K562 (cell line): Measurements from ENCODE around the gene HOXD4. TPM values are rescaled to one million over a fixed set of nuclear protein-coding genes. Genes with fewer than 3 reads are reported as not detected.

Source experiments
- ATAC-seq: fragments of 200-7000 bp; cut with Tn5 transposase; 3 replicates; pipeline ENCODE4 v1.9.1; 2020; ENCODE audit warnings: moderate library complexity
- BruUV-seq: library from RNA; stranded (reverse); fragments of 400-500 nt; replicated peaks from 2 replicates; lab custom pipeline; 2021; lab: Mats Ljungman, UMichigan
- CTCF ChIA-PET: fragments of 300-600 bp; formaldehyde crosslinking; extraction: SDS; loops from one replicate; lab custom pipeline; 2021; ENCODE audit warnings: low intra/inter-chr PET ratio; lab: Yijun Ruan, JAX
- POLR2A ChIA-PET: fragments of 300-600, 350-650 bp; sonication (Branson Sonifier 250); formaldehyde crosslinking; extraction: SDS; loops from one replicate; lab custom pipeline; 2021; ENCODE audit warnings: antibody characterized with exemption, inconsistent platforms; lab: Yijun Ruan, JAX
- DNase-seq, 4 experiments: peaks; one replicate each; pipeline versions ENCODE4 v3.0.0 to v3.0.0-alpha.2; 2011 to 2018; ENCODE audit warnings: low spot score in 3 of 4, mixed read lengths in 3 of 4; ENCODE audit errors: extremely low read depth in 1 of 4
- FAIRE-seq: peaks from 2 replicates; lab custom pipeline; 2011; peaks lifted over from hg19 to GRCh38; lab: Jason Lieb, UNC
- H2AFZ ChIP-seq: 2 replicates; pipeline ENCODE4 v1.6.0; 2011; ENCODE audit warnings: low read depth, low read length, control low read depth, inconsistent platforms
- H3K27ac ChIP-seq: fragments of 200-600 bp; 3 replicates; pipeline ENCODE4 v1.8.0; 2011; ENCODE audit warnings: low read depth, mild to moderate bottlenecking, control low read depth, inconsistent platforms, low read length, moderate library complexity, mixed read lengths; ENCODE audit errors: extremely low read depth
- H3K27me3 ChIP-seq, 2 experiments: fragments of 300-600 bp in 1 of 2; 2 replicates in 1 of 2; 3 replicates in 1 of 2; pipeline versions ENCODE4 v1.6.0 to v1.8.0; 2011; ENCODE audit warnings: inconsistent platforms in 2 of 2, low read length in 2 of 2, mild to moderate bottlenecking in 1 of 2, mixed read lengths in 1 of 2, moderate library complexity in 1 of 2; ENCODE audit not compliant: control insufficient read depth in 2 of 2, insufficient read depth in 2 of 2
- H3K36me3 ChIP-seq: fragments of 300-600 bp; 3 replicates; pipeline ENCODE4 v1.8.0; 2011; ENCODE audit warnings: mild to moderate bottlenecking, low read length, inconsistent platforms; ENCODE audit not compliant: control insufficient read depth, insufficient read depth
- H3K4me1 ChIP-seq, 2 experiments: fragments of 200-600 bp in 1 of 2; replicated peaks in 1 of 2; 2 replicates in 1 of 2; 3 replicates in 1 of 2; pipeline versions ENCODE4 v1.5.1 to v1.8.0; 2011; ENCODE audit warnings: inconsistent platforms in 2 of 2, low read length in 2 of 2, mild to moderate bottlenecking in 1 of 2, mixed read lengths in 1 of 2, moderate library complexity in 1 of 2; ENCODE audit not compliant: control insufficient read depth in 2 of 2, insufficient read depth in 2 of 2
- H3K4me2 ChIP-seq: 2 replicates; pipeline ENCODE4 v1.6.1; 2011; ENCODE audit warnings: low read length, control low read depth, inconsistent platforms, mixed read lengths; ENCODE audit not compliant: insufficient read depth
- H3K4me3 ChIP-seq: fragments of 200-600 bp; sonication (generic), shearing (Covaris generic); 2 replicates; pipeline ENCODE4 v1.5.1; 2016; ENCODE audit warnings: control low read depth, inconsistent platforms
- H3K79me2 ChIP-seq: fragments of 200-600 bp; 3 replicates; pipeline ENCODE4 v1.8.0; 2011; ENCODE audit warnings: low read length, inconsistent platforms; ENCODE audit not compliant: control insufficient read depth, insufficient read depth
- H3K9ac ChIP-seq, 2 experiments: 2 replicates each; pipeline versions ENCODE4 v1.6.0 to v1.6.1; 2011; ENCODE audit warnings: low read depth in 2 of 2, low read length in 2 of 2, control low read depth in 1 of 2, inconsistent platforms in 1 of 2, mild to moderate bottlenecking in 1 of 2, mixed read lengths in 1 of 2; ENCODE audit not compliant: insufficient read depth in 1 of 2
- H3K9me1 ChIP-seq: one replicate; pipeline ENCODE4 v1.6.0; 2011; ENCODE audit warnings: inconsistent platforms, mild to moderate bottlenecking, low read length, moderate library complexity; ENCODE audit not compliant: control insufficient read depth, insufficient read depth
- H3K9me3 ChIP-seq: replicated peaks from 2 replicates; pipeline ENCODE4 v1.5.1; 2011; ENCODE audit warnings: low read depth, low read length, inconsistent platforms; ENCODE audit not compliant: control insufficient read depth, insufficient read depth
- H4K20me1 ChIP-seq: replicated peaks from 2 replicates; pipeline ENCODE4 v1.6.1; 2011; ENCODE audit warnings: low read length, inconsistent platforms, mixed read lengths; ENCODE audit not compliant: control insufficient read depth, insufficient read depth
- CBFA2T3 ChIP-seq: fragments of 450-650 bp; IDR thresholded peaks from 2 replicates; pipeline ENCODE4 v1.6.1; 2017
- RAD21 ChIP-seq, 2 experiments: fragments of 250-450 bp in 1 of 2; fragments of 450-650 bp in 1 of 2; sonication (Bioruptor Pico) in 1 of 2; formaldehyde crosslinking in 1 of 2; IDR thresholded peaks in 1 of 2; conservative IDR thresholded peaks in 1 of 2; 2 replicates each; pipeline versions ENCODE4 v1.4.0 to v1.8.0; 2020 to 2022; ENCODE audit warnings: mild to moderate bottlenecking in 2 of 2, moderate library complexity in 1 of 2
- TBL1XR1 ChIP-seq, 2 experiments: IDR thresholded peaks; 2 replicates each; pipeline ENCODE4 v1.6.1; 2012; ENCODE audit warnings: improper control_type of control experiment in 2 of 2, low read length in 2 of 2, mild to moderate bottlenecking in 1 of 2
- ZNF143 ChIP-seq: sonication (generic); formaldehyde crosslinking; IDR thresholded peaks from 2 replicates; pipeline ENCODE4 v1.9.0; 2022; ENCODE audit warnings: mild to moderate bottlenecking, missing genetic modification reagents
- ZNF239 ChIP-seq: fragments of 250-450 bp; sonication (Bioruptor Pico); IDR thresholded peaks from 2 replicates; pipeline ENCODE4 v1.4.0; 2020; ENCODE audit warnings: mild to moderate bottlenecking
- ZNF3 ChIP-seq: fragments of 250-450 bp; sonication (Bioruptor Pico); IDR thresholded peaks from 2 replicates; pipeline ENCODE4 v1.5.0; 2021; ENCODE audit warnings: mild to moderate bottlenecking, moderate library complexity
- ZNF830 ChIP-seq: fragments of 250-450 bp; sonication (Bioruptor Pico); IDR thresholded peaks from 2 replicates; pipeline ENCODE4 v1.5.0; 2021; ENCODE audit warnings: mild to moderate bottlenecking
- whole genome bisulfite sequencing: fragments of 100-300 bp; shearing (Covaris generic); methylation state at CpG from one replicate; pipeline ENCODE4 v1.1.6; 2016; ENCODE audit warnings: low coverage, mixed read lengths; ENCODE audit not compliant: insufficient coverage; ENCODE audit errors: missing lambda C conversion rate; 5-methylcytosine and 5-hydroxymethylcytosine counted together
- in situ Hi-C: fragments of 300-500 bp; cut with MboI; formaldehyde crosslinking; loops from 4 replicates; pipeline ENCODE4 v1.15.0; 2018; ENCODE audit warnings: inconsistent platforms, mixed read lengths
- intact Hi-C: fragments of 100-400 bp; cut with micrococcal nuclease; formaldehyde crosslinking; loops from 2 replicates; pipeline ENCODE4 v1.14.2; 2022
- polyA plus RNA-seq, 8 experiments: library from polyadenylated mRNA; depleted of rRNA in 4 of 8; stranded (reverse) in 5 of 8; unstranded in 3 of 8; fragments of >200 nt; fragmentation: Nextera tagmentation in 2 of 8; fragmentation: Illumina TruSeq in 1 of 8; extraction: Ambion mirVana in 2 of 8; extraction: Trizol in 1 of 8; gene quantifications; 2 replicates each; pipeline versions ENCODE4 v1.2.1 to v1.2.3, GENCODE V29; 2011 to 2014; ENCODE audit warnings: inconsistent platforms in 1 of 8, missing spikeins in 1 of 8
- total RNA-seq, 7 experiments: library from RNA; depleted of rRNA in 6 of 7; stranded (reverse); fragments of >200 nt in 6 of 7; fragmentation: Illumina TruSeq in 2 of 7; extraction: Trizol in 2 of 7; gene quantifications; 2 replicates each; pipeline versions ENCODE4 v1.2.1 to v1.2.3, GENCODE V29; 2011 to 2021; ENCODE audit warnings: low replicate concordance in 1 of 7
- TF ChIP-seq, protein P1 (sequence below), 3 experiments: IDR thresholded peaks in 2 of 3; conservative IDR thresholded peaks in 1 of 3; 2 replicates each; pipeline ENCODE4 v1.5.1; 2011 to 2012; ENCODE audit warnings: low read length in 3 of 3, mild to moderate bottlenecking in 3 of 3, control low read depth in 2 of 3, improper control_type of control experiment in 1 of 3, inconsistent platforms in 1 of 3, low read depth in 1 of 3, mixed read lengths in 1 of 3, moderate library complexity in 1 of 3; ENCODE audit not compliant: insufficient read depth in 2 of 3
- TF ChIP-seq, protein P2 (sequence below), 3 experiments: fragments of 200-800 bp in 1 of 3; fragments of 250-450 bp in 1 of 3; fragments of 450-650 bp in 1 of 3; sonication (Bioruptor Pico) in 1 of 3; sonication (Bioruptor generic) in 1 of 3; formaldehyde crosslinking in 1 of 3; IDR thresholded peaks; 2 replicates each; pipeline versions ENCODE4 v1.6.1 to v1.8.0; 2016 to 2022; ENCODE audit warnings: mild to moderate bottlenecking in 2 of 3, missing genetic modification characterization in 2 of 3, missing compliant biosample characterization in 1 of 3, moderate library complexity in 1 of 3
- TF ChIP-seq, protein P3 (sequence below): fragments of 450-650 bp; formaldehyde crosslinking; IDR thresholded peaks from 2 replicates; pipeline ENCODE4 v1.4.0; 2020; ENCODE audit warnings: mild to moderate bottlenecking, moderate library complexity

Gene HOXD4
- total and polyA plus RNA-seq, 9 of the 15 experiments (the other 6 are each of a cell fraction or from before 2014, with no cell fraction given): not detected

DNA sequence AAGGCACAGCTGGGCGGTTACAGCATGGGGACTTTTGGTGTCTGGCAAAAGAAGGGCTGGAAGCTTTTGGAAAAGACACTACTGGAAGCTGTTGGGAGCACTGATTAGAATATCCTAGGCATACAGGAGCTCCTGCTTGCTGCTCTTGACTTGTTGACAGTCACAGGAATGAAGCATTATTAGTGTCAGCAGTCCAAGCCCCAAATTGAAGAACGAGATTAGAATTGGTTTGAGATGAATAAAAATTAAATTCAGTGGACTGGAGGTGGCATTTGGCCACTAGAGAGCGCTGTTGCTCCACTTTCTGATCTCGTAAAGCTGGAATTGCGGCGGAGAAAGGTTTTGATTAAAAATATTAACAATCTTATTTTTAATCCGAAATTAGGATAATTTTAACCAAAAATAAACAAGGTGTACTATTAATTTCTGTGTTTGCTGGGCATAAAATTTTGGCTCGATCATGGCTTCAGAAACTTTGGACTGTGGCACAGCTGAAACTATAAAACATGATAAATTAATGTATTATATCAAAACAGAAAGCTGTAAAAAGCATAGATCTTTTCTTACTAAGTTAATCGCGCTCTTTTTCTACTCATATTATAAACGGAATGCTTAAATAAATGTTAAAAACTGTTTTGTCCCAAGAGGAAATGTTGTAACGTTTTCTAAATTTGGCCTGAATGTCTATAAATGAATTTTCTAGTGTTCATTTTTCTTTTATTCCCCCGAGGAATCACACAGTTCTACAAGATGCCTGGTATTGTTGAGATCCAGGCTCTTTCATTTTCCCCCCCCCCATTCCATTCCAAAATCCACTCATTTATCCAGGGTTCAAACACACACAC lies 24.2 kb upstream of the HOXD4 start:
- Histone ChIP-seq H3K9me1 (no peaks in the 10 kb centered on the region), H2AFZ (no peak overlapping the region), H3K9ac (no peak overlapping the region), H3K4me2 (no peak overlapping the region), H3K4me3 (no peak overlapping the region), H4K20me1 (0 out of 2 replicates have a peak, but pooled peaks cover 8% of the 10 kb centered on the region), H3K27ac (no peak overlapping the region), H3K36me3 (no peaks in the 10 kb centered on the region), H3K27me3 (peaks cover 62 to 69% of the 10 kb centered on the region in 2 experiments), H3K9me3 (no peaks in the 10 kb centered on the region), H3K79me2 (no peaks in the 10 kb centered on the region), H3K4me1 (peaks cover 0 to 34% of the 10 kb centered on the region in 2 experiments; a peak in 2 of 5 replicates)
- in situ Hi-C loops (loop anchor here (5.0 to 25.0 kb wide), 4 partner anchors 510 to 1635 kb away; no protein-coding TSS in a partner anchor), intact Hi-C loops (loop anchor here (1.0 to 5.0 kb wide), 5 partner anchors 328 to 1020 kb away; no protein-coding TSS in a partner anchor)
- BruUV-seq: no TSS peak
- ChIA-PET CTCF (interaction anchor here (0.5 to 2.5 kb wide), 13 partner anchors 9 to 1289 kb away, joined by 3 to 31 read pairs (median 4); no protein-coding TSS in a partner anchor), POLR2A (interaction anchor here (1.0 to 1.5 kb wide), 2 partner anchors 328 to 527 kb away, joined by 4 to 5 read pairs; no protein-coding TSS in a partner anchor)
- WGBS: under 1% methylated on average over 13 of the region's 13 CpGs
- FAIRE-seq (peak; percentile 95), DNase-seq (peak; percentile 59 to 76 (median 66)), ATAC-seq (0 out of 3 replicates have a peak, but pooled peaks have one; percentile 25)
- TF ChIP-seq RAD21 (CRISPR knock-in tag; conservative IDR thresholded peaks at IDR 0.05 in 1 of 2, IDR thresholded peaks at IDR 0.05 in 1 of 2): peak; percentile 85
- TF ChIP-seq ZNF830: no peak
- TF ChIP-seq, protein P1, sequence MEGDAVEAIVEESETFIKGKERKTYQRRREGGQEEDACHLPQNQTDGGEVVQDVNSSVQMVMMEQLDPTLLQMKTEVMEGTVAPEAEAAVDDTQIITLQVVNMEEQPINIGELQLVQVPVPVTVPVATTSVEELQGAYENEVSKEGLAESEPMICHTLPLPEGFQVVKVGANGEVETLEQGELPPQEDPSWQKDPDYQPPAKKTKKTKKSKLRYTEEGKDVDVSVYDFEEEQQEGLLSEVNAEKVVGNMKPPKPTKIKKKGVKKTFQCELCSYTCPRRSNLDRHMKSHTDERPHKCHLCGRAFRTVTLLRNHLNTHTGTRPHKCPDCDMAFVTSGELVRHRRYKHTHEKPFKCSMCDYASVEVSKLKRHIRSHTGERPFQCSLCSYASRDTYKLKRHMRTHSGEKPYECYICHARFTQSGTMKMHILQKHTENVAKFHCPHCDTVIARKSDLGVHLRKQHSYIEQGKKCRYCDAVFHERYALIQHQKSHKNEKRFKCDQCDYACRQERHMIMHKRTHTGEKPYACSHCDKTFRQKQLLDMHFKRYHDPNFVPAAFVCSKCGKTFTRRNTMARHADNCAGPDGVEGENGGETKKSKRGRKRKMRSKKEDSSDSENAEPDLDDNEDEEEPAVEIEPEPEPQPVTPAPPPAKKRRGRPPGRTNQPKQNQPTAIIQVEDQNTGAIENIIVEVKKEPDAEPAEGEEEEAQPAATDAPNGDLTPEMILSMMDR (IDR thresholded peaks at IDR 0.05 in 2 of 3, conservative IDR thresholded peaks at IDR 0.05 in 1 of 3; ENCODE audit: insufficient read depth in 2 of 3, low read depth in 1 of 3, low read length in 3 of 3): peak; percentile 77 to 95 (median 83)
- TF ChIP-seq, protein P2, sequence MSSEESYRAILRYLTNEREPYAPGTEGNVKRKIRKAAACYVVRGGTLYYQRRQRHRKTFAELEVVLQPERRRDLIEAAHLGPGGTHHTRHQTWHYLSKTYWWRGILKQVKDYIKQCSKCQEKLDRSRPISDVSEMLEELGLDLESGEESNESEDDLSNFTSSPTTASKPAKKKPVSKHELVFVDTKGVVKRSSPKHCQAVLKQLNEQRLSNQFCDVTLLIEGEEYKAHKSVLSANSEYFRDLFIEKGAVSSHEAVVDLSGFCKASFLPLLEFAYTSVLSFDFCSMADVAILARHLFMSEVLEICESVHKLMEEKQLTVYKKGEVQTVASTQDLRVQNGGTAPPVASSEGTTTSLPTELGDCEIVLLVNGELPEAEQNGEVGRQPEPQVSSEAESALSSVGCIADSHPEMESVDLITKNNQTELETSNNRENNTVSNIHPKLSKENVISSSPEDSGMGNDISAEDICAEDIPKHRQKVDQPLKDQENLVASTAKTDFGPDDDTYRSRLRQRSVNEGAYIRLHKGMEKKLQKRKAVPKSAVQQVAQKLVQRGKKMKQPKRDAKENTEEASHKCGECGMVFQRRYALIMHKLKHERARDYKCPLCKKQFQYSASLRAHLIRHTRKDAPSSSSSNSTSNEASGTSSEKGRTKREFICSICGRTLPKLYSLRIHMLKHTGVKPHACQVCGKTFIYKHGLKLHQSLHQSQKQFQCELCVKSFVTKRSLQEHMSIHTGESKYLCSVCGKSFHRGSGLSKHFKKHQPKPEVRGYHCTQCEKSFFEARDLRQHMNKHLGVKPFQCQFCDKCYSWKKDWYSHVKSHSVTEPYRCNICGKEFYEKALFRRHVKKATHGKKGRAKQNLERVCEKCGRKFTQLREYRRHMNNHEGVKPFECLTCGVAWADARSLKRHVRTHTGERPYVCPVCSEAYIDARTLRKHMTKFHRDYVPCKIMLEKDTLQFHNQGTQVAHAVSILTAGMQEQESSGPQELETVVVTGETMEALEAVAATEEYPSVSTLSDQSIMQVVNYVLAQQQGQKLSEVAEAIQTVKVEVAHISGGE (CRISPR knock-in tag; IDR thresholded peaks at IDR 0.05): no peak
- no peak for TF ChIP-seq ZNF3 (CRISPR knock-in tag)
- TF ChIP-seq, protein P3, sequence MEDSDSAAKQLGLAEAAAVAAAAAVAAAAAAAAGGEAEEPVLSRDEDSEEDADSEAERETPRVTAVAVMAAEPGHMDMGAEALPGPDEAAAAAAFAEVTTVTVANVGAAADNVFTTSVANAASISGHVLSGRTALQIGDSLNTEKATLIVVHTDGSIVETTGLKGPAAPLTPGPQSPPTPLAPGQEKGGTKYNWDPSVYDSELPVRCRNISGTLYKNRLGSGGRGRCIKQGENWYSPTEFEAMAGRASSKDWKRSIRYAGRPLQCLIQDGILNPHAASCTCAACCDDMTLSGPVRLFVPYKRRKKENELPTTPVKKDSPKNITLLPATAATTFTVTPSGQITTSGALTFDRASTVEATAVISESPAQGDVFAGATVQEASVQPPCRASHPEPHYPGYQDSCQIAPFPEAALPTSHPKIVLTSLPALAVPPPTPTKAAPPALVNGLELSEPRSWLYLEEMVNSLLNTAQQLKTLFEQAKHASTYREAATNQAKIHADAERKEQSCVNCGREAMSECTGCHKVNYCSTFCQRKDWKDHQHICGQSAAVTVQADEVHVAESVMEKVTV (CRISPR knock-in tag): peak; percentile 86
- TF ChIP-seq ZNF239 (CRISPR knock-in tag): no peak
- TF ChIP-seq ZNF143 (CRISPR knock-in tag): no peak
- no peak for TF ChIP-seq TBL1XR1 (IDR thresholded peaks at IDR 0.05; ENCODE audit: low read length in 2 of 2)
- TF ChIP-seq CBFA2T3: no peak
